Ishikawa (cell line): ENCODE data around the gene COX14.

Experiments
- CREB1 ChIP-seq: IDR thresholded peaks from 2 replicates; pipeline ENCODE4 v1.6.1; 2012; ENCODE audit warnings: low read depth
- RAD21 ChIP-seq: IDR thresholded peaks from 2 replicates; pipeline ENCODE4 v1.6.1; 2012; ENCODE audit warnings: low read depth
- TF ChIP-seq, protein P1 (sequence below): IDR thresholded peaks from 2 replicates; pipeline ENCODE4 v1.6.1; 2012; ENCODE audit warnings: low read depth, mild to moderate bottlenecking

DNA sequence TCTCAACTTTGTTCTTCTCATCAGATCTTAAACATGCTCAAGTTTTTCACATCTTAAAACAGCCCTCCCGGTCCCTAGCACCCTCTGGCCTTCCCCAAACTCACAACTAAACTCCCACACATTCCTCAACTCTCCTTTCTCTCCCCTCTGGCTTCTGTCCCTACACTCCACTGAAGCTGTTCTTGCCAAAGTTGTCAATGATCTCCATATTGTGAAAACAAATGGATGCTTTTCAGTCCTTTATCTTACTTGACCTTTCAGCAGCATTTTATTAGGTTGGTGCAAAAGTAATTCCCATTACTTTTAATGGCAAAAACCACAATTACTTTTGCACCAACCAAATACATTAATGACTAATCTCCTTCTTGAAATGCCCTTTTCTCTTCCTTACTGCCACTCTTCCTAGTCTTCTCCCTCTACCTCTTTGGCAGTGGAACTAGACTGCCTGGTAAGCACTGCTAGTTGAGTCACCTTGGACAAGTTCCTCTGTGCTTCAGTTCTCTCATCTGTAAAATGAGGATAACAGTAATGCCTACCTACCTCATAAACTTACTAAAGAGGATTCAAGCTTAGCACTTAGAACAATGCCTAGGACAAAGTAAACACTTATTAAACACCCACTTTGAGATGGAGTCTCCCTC lies 39.1 kb downstream of the COX14 start:
- TF ChIP-seq CREB1, result no peak
- TF ChIP-seq RAD21, result no peak
- TF ChIP-seq, protein P1, sequence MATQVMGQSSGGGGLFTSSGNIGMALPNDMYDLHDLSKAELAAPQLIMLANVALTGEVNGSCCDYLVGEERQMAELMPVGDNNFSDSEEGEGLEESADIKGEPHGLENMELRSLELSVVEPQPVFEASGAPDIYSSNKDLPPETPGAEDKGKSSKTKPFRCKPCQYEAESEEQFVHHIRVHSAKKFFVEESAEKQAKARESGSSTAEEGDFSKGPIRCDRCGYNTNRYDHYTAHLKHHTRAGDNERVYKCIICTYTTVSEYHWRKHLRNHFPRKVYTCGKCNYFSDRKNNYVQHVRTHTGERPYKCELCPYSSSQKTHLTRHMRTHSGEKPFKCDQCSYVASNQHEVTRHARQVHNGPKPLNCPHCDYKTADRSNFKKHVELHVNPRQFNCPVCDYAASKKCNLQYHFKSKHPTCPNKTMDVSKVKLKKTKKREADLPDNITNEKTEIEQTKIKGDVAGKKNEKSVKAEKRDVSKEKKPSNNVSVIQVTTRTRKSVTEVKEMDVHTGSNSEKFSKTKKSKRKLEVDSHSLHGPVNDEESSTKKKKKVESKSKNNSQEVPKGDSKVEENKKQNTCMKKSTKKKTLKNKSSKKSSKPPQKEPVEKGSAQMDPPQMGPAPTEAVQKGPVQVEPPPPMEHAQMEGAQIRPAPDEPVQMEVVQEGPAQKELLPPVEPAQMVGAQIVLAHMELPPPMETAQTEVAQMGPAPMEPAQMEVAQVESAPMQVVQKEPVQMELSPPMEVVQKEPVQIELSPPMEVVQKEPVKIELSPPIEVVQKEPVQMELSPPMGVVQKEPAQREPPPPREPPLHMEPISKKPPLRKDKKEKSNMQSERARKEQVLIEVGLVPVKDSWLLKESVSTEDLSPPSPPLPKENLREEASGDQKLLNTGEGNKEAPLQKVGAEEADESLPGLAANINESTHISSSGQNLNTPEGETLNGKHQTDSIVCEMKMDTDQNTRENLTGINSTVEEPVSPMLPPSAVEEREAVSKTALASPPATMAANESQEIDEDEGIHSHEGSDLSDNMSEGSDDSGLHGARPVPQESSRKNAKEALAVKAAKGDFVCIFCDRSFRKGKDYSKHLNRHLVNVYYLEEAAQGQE, result no peak
